SK-N-SH (cell line): Measurements from ENCODE around the gene PHPT1. TPM values are rescaled to one million over a fixed set of nuclear protein-coding genes. Genes with fewer than 3 reads are reported as not detected.

Experiments
- CTCF ChIA-PET: fragments of 300-600, 350-600 bp; formaldehyde crosslinking; extraction: SDS; loops from one replicate; lab custom pipeline; 2021; lab: Yijun Ruan, JAX
- POLR2A ChIA-PET: fragments of 350-600 bp; sonication (Branson Sonifier 250); formaldehyde crosslinking; extraction: SDS; loops from one replicate; lab custom pipeline; 2020; ENCODE audit warnings: antibody characterized with exemption, inconsistent platforms; lab: Yijun Ruan, JAX
- DNase-seq: peaks from one replicate; pipeline ENCODE4 v3.0.0; 2012
- H2AFZ ChIP-seq: fragments of 200-600 bp; sonication (generic); 2 replicates; pipeline ENCODE4 v1.8.1; 2016; ENCODE audit warnings: antibody characterized with exemption, mild to moderate bottlenecking, low read depth
- H3F3A ChIP-seq: fragments of 200-600 bp; sonication (generic); replicated peaks from 2 replicates; pipeline ENCODE3; 2016; ENCODE audit warnings: antibody characterized with exemption, mild to moderate bottlenecking; ENCODE audit not compliant: insufficient read depth
- H3K27ac ChIP-seq, 2 experiments: fragments of 200-500 bp in 1 of 2; fragments of 200-600 bp in 1 of 2; sonication (Bioruptor generic) in 1 of 2; sonication (generic), shearing (Covaris generic) in 1 of 2; 2 replicates each; pipeline versions ENCODE4 v1.5.1 to v1.6.1; 2014 to 2016; ENCODE audit warnings: low read depth in 2 of 2, inconsistent platforms in 1 of 2, low read length in 1 of 2, mild to moderate bottlenecking in 1 of 2, mixed read lengths in 1 of 2
- H3K27me3 ChIP-seq: fragments of 200-600 bp; sonication (generic), shearing (Covaris generic); 2 replicates; pipeline ENCODE4 v1.6.1; 2016; ENCODE audit warnings: mixed run types; ENCODE audit not compliant: insufficient read depth
- H3K36me3 ChIP-seq, 2 experiments: fragments of 200-500 bp in 1 of 2; fragments of 200-600 bp in 1 of 2; sonication (Bioruptor generic) in 1 of 2; sonication (generic) in 1 of 2; replicated peaks in 1 of 2; 2 replicates each; pipeline versions ENCODE3 to v1.5.1; 2014 to 2016; ENCODE audit warnings: low read length in 1 of 2, mild to moderate bottlenecking in 1 of 2; ENCODE audit not compliant: insufficient read depth in 2 of 2, control insufficient read depth in 1 of 2
- H3K4me1 ChIP-seq, 2 experiments: fragments of 200-500 bp in 1 of 2; fragments of 200-600 bp in 1 of 2; sonication (Bioruptor generic) in 1 of 2; sonication (generic), shearing (Covaris generic) in 1 of 2; 2 replicates each; pipeline versions ENCODE4 v1.5.1 to v1.6.1; 2014 to 2016; ENCODE audit warnings: low read depth in 1 of 2, low read length in 1 of 2, mixed run types in 1 of 2; ENCODE audit not compliant: insufficient read depth in 2 of 2, control insufficient read depth in 1 of 2
- H3K4me2 ChIP-seq: fragments of 200-600 bp; sonication (generic), shearing (Covaris generic); 2 replicates; pipeline ENCODE4 v1.6.1; 2017; ENCODE audit warnings: mixed run types
- H3K4me3 ChIP-seq, 2 experiments: fragments of 200-500 bp in 1 of 2; fragments of 200-600 bp in 1 of 2; sonication (Bioruptor generic) in 1 of 2; sonication (generic), shearing (Covaris generic) in 1 of 2; 2 replicates each; pipeline versions ENCODE4 v1.5.1 to v1.8.1; 2014 to 2016; ENCODE audit warnings: low read depth in 2 of 2, inconsistent platforms in 1 of 2, low read length in 1 of 2, mild to moderate bottlenecking in 1 of 2, mixed read lengths in 1 of 2, moderate library complexity in 1 of 2
- H3K79me2 ChIP-seq: fragments of 200-600 bp; sonication (generic); 2 replicates; pipeline ENCODE4 v1.8.1; 2017; ENCODE audit warnings: mild to moderate bottlenecking; ENCODE audit not compliant: insufficient read depth
- H3K9ac ChIP-seq: fragments of 200-600 bp; sonication (generic); 2 replicates; pipeline ENCODE4 v1.6.1; 2017; ENCODE audit warnings: mixed run types
- H3K9me2 ChIP-seq: fragments of 200-600 bp; sonication (generic); 2 replicates; pipeline ENCODE4 v1.6.1; 2017; ENCODE audit warnings: mixed run types
- H3K9me3 ChIP-seq: fragments of 200-600 bp; sonication (generic); 2 replicates; pipeline ENCODE4 v1.6.1; 2017; ENCODE audit warnings: mixed run types, mild to moderate bottlenecking, moderate library complexity
- H4K20me1 ChIP-seq: fragments of 200-600 bp; sonication (generic); 2 replicates; pipeline ENCODE4 v1.6.1; 2017; ENCODE audit warnings: mild to moderate bottlenecking, mixed run types; ENCODE audit not compliant: insufficient read depth
- CHD2 ChIP-seq: fragments of 150-350 bp; IDR thresholded peaks from 2 replicates; pipeline ENCODE4 v1.6.1; 2018; ENCODE audit warnings: low read length; ENCODE audit not compliant: partially characterized antibody
- GABPA ChIP-seq: IDR thresholded peaks from 2 replicates; pipeline ENCODE4 v1.4.0; 2012; ENCODE audit warnings: low read depth, mild to moderate bottlenecking
- MXI1 ChIP-seq: IDR thresholded peaks from 2 replicates; pipeline ENCODE4 v1.6.1; 2012; ENCODE audit warnings: mild to moderate bottlenecking, low read depth, low read length, improper control_type of control experiment
- NFIC ChIP-seq: IDR thresholded peaks from 2 replicates; pipeline ENCODE4 v1.4.0; 2012; ENCODE audit warnings: borderline replicate concordance
- NRF1 ChIP-seq: IDR thresholded peaks from 2 replicates; pipeline ENCODE4 v1.6.1; 2012; ENCODE audit warnings: low read depth, mild to moderate bottlenecking, low read length
- POLR2AphosphoS5 ChIP-seq: IDR thresholded peaks from 2 replicates; pipeline ENCODE4 v1.6.1; 2012; ENCODE audit warnings: low read depth, low read length
- RAD21 ChIP-seq: IDR thresholded peaks from 2 replicates; pipeline ENCODE4 v1.6.1; 2012; ENCODE audit warnings: mild to moderate bottlenecking, low read length
- RCOR1 ChIP-seq: fragments of 150-350 bp; IDR thresholded peaks from 2 replicates; pipeline ENCODE4 v1.6.1; 2017; ENCODE audit warnings: antibody characterized with exemption, low read length
- TAF1 ChIP-seq: IDR thresholded peaks from 2 replicates; pipeline ENCODE4 v1.6.1; 2012; ENCODE audit warnings: low read depth, mild to moderate bottlenecking, low read length, moderate library complexity, borderline replicate concordance
- TCF12 ChIP-seq: IDR thresholded peaks from 2 replicates; pipeline ENCODE4 v1.4.0; 2012
- TEAD4 ChIP-seq: IDR thresholded peaks from 2 replicates; pipeline ENCODE4 v1.4.0; 2012; ENCODE audit warnings: mild to moderate bottlenecking, borderline replicate concordance; ENCODE audit not compliant: insufficient read depth
- YY1 ChIP-seq: IDR thresholded peaks from 2 replicates; pipeline ENCODE4 v1.4.0; 2012; ENCODE audit warnings: low read depth, mild to moderate bottlenecking
- WGBS: methylation state at CpG from one replicate; pipeline ENCODE4 v1.1.6; 2017; ENCODE audit warnings: low lambda C conversion rate; 5-methylcytosine and 5-hydroxymethylcytosine counted together
- polyA plus RNA-seq, 3 experiments: library from polyadenylated mRNA; depleted of rRNA; stranded (reverse); fragments of >200 nt; gene quantifications; 2 replicates each; pipeline ENCODE4 v1.2.3, GENCODE V29; 2012
- TF ChIP-seq, protein P1 (sequence below): IDR thresholded peaks from 2 replicates; pipeline ENCODE4; 2012
- TF ChIP-seq, protein P2 (sequence below): IDR thresholded peaks from 2 replicates; pipeline ENCODE4 v1.4.0; 2012; ENCODE audit warnings: low read depth
- TF ChIP-seq, protein P3 (sequence below): fragments of 150-350 bp; IDR thresholded peaks from 2 replicates; pipeline ENCODE4 v1.6.1; 2016; ENCODE audit warnings: mild to moderate bottlenecking, low read depth, low read length
- TF ChIP-seq, protein P4 (sequence below): IDR thresholded peaks from 2 replicates; pipeline ENCODE4 v1.4.0; 2012; ENCODE audit warnings: low read depth, borderline replicate concordance

Gene PHPT1
- polyA plus RNA-seq, 1 of the 3 experiments (the other 2 are of a cell fraction) = 517 TPM

DNA sequence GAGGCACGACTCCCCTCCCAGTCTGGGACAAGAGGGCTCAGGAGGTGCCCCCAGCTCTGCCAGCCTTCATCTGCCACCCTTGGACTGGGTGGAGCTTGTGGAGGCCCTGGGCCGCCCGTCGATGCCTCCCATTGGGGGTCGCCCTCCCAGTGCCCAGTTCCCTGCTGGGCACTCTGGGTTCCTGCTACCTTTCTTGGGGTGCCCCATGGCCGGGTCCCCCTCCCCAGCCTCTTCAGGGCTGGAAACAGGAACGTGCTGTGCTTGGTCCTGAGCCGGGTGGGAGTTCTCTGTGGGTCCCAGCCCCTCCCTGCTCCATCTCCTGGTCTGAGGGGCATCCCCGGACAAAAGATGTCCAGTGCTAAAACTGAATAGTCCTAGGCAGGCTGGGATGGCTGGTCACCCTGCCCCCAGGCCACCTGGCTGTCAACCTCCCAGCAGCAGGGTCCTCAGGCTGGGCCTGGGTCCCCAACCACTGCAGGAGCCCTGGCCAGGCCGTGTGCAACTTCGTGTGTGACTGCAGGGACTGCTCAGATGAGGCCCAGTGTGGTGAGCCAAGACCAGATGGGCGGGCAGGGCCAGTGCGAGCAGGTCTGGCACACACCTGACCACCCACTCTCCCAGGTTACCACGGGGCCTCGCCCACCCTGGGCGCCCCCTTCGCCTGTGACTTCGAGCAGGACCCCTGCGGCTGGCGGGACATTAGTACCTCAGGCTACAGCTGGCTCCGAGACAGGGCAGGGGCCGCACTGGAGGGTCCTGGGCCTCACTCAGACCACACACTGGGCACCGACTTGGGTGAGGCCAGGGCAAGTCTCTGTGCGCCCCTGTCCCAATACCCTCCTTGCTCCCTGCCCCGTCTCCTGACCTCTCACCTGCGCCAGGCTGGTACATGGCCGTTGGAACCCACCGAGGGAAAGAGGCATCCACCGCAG is 3.7 kb downstream of the PHPT1 start:
- Histone ChIP-seq H3K36me3 (peaks cover 0 to 8% of the 10 kb centered on the region in 2 experiments), H3K4me3 (no peak overlapping the region), H3K9ac (no peak overlapping the region), H2AFZ (no peak overlapping the region), H3K4me2 (no peak overlapping the region), H3K27ac (no peak overlapping the region; a peak in 1 of 4 replicates), H3K79me2 (peaks cover 16% of the 10 kb centered on the region; the same call in 1 of the 2 replicates), H4K20me1 (no peaks in the 10 kb centered on the region; the same call in 1 of the 2 replicates)
- 91% methylated on average over 10 of the region's 29 CpGs for WGBS
- CTCF ChIA-PET = interaction anchor here (1.2 to 2.2 kb wide), 2 partner anchors 10 to 176 kb away, joined by 3 to 9 read pairs; partner anchors contain the start of gene AJM1
- DNase-seq = no peak
- no peak for TF ChIP-seq YY1
- no peak for TF ChIP-seq TCF12
- TF ChIP-seq, protein P1, sequence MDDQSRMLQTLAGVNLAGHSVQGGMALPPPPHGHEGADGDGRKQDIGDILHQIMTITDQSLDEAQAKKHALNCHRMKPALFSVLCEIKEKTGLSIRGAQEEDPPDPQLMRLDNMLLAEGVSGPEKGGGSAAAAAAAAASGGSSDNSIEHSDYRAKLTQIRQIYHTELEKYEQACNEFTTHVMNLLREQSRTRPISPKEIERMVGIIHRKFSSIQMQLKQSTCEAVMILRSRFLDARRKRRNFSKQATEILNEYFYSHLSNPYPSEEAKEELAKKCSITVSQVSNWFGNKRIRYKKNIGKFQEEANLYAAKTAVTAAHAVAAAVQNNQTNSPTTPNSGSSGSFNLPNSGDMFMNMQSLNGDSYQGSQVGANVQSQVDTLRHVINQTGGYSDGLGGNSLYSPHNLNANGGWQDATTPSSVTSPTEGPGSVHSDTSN = no peak
- no peak for TF ChIP-seq CHD2
- no peak for TF ChIP-seq TEAD4
- TF ChIP-seq, all 33 proteins: peak for 0
- POLR2A ChIA-PET = no interaction called here
- Histone ChIP-seq H3K4me1 (peaks cover 4 to 13% of the 10 kb centered on the region in 2 experiments; a peak in 2 of 4 replicates), H3F3A (no peaks in the 10 kb centered on the region), H3K27me3 (no peaks in the 10 kb centered on the region), H3K9me3 (no peaks in the 10 kb centered on the region), H3K9me2 (no peaks in the 10 kb centered on the region)

DNA sequence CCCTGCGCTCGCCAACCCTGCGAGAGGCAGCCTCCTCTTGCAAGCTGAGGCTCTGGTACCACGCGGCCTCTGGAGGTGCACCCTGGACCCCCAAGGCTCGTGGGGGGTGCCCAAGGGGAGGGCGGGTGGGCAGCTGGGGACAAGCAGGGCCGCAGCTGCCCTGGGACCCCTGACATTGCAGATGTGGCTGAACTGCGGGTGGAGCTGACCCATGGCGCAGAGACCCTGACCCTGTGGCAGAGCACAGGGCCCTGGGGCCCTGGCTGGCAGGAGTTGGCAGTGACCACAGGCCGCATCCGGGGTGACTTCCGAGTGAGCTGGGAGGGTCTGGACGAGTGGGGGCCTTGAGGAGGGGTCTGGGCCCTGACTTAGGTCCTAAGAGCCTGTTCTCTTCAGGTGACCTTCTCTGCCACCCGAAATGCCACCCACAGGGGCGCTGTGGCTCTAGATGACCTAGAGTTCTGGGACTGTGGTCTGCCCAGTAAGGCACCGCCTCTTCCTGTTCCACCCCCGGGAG is 4.4 kb downstream of the PHPT1 start:
- ChIA-PET CTCF (interaction anchor here (2.2 kb wide), 1 partner anchor 11 kb away, joined by 9 read pairs; the partner anchor contains the start of gene AJM1), POLR2A (no interaction called here)
- TF ChIP-seq, protein P2, sequence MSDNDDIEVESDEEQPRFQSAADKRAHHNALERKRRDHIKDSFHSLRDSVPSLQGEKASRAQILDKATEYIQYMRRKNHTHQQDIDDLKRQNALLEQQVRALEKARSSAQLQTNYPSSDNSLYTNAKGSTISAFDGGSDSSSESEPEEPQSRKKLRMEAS = no peak
- no peak for TF ChIP-seq CHD2
- no peak for TF ChIP-seq MXI1
- TF ChIP-seq RCOR1 = no peak
- TF ChIP-seq RAD21 = no peak
- TF ChIP-seq, protein P3, sequence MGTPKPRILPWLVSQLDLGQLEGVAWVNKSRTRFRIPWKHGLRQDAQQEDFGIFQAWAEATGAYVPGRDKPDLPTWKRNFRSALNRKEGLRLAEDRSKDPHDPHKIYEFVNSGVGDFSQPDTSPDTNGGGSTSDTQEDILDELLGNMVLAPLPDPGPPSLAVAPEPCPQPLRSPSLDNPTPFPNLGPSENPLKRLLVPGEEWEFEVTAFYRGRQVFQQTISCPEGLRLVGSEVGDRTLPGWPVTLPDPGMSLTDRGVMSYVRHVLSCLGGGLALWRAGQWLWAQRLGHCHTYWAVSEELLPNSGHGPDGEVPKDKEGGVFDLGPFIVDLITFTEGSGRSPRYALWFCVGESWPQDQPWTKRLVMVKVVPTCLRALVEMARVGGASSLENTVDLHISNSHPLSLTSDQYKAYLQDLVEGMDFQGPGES = no peak
- no peak for TF ChIP-seq GABPA
- no peak for TF ChIP-seq TAF1
- TF ChIP-seq, protein P4, sequence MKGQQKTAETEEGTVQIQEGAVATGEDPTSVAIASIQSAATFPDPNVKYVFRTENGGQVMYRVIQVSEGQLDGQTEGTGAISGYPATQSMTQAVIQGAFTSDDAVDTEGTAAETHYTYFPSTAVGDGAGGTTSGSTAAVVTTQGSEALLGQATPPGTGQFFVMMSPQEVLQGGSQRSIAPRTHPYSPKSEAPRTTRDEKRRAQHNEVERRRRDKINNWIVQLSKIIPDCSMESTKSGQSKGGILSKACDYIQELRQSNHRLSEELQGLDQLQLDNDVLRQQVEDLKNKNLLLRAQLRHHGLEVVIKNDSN = no peak
- TF ChIP-seq POLR2AphosphoS5 = no peak
- TF ChIP-seq NFIC = no peak
- no peak for TF ChIP-seq NRF1
- Histone ChIP-seq H2AFZ (no peak overlapping the region), H3F3A (no peaks in the 10 kb centered on the region), H3K4me1 (peaks cover 4 to 14% of the 10 kb centered on the region in 2 experiments; a peak in 2 of 4 replicates), H3K9me3 (no peaks in the 10 kb centered on the region), H4K20me1 (no peaks in the 10 kb centered on the region; the same call in 1 of the 2 replicates), H3K79me2 (peaks cover 15% of the 10 kb centered on the region; the same call in 1 of the 2 replicates), H3K4me3 (no peak overlapping the region), H3K4me2 (no peak overlapping the region), H3K27ac (no peak overlapping the region; a peak in 1 of 4 replicates), H3K27me3 (no peaks in the 10 kb centered on the region), H3K9me2 (no peaks in the 10 kb centered on the region), H3K9ac (no peak overlapping the region), H3K36me3 (peaks cover 0 to 11% of the 10 kb centered on the region in 2 experiments)
- no peak for DNase-seq
- WGBS = 90% methylated on average over 10 of the region's 18 CpGs
